ENCODE results near the gene TLE5.

- TF ChIP-seq MAX (IDR thresholded peaks at IDR 0.05) (no peak), REST (IDR thresholded peaks at IDR 0.05) (no peak), CTCF (IDR thresholded peaks at IDR 0.05) (no peak), CHD2 (IDR thresholded peaks at IDR 0.05; ENCODE audit: low read length, partially characterized antibody) (no peak), BHLHE40 (IDR thresholded peaks at IDR 0.05; ENCODE audit: low read depth, low read length) (no peak), SREBF2 (IDR thresholded peaks at IDR 0.05) (no peak), USF2 (IDR thresholded peaks at IDR 0.05) (no peak), MAZ (IDR thresholded peaks at IDR 0.05; ENCODE audit: borderline replicate concordance, low read depth, low read length) (no peak), KDM5A (IDR thresholded peaks at IDR 0.05) (no peak)
Measured at GRCh38 chr19:3100747-3101730, 38.7 kb upstream of the TLE5 start.
